ENCODE results near the gene HNRNPA0.

Gene HNRNPA0

DNA sequence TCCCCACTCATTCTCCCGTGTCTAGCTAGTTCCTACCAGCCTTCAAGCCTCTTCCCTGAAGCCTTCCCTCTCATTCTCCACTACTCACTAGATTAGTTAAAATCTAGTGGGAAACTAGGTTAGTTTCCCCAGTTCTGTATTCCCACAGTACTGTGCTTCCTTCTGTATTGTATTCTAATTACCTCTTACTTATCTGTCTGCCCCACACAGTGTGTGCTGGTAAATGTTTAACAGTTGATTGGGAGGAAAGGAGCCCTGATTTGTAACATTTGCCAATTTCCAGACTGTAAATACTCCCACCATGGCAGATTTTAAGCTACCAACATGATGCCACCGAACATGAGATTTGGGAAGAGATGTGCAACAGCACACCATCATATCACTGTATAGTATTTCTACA lies 26.5 kb downstream of the HNRNPA0 start:
- no peak for DNase-seq (ENCODE audit: low read depth in 2 of 2)

DNA sequence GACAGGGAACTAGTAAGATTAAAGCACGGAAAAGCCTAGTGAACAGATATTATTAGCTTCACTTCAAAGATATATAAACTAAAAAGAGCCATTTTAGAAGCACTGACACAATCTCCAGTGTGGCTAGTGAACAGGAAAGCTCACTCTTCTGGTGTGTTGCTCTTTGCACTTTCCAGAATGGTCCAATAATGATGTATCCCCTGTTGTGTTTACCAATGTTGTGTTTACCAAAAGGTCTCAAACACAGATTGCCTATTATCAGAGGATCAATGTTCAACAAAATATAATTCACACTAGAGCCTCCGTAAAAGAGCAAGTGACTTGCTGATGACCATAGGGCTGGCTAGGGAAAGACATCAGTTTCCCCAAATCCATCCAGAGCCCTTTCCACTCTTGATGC lies 29.9 kb downstream of the HNRNPA0 start:
- no peak for DNase-seq (ENCODE audit: low read depth in 2 of 2)

GRCh38 chr5:137718611-137719010 lies 35.6 kb downstream of the HNRNPA0 start:
- no peak for DNase-seq (ENCODE audit: low read depth in 2 of 2)

GRCh38 chr5:137716337-137716736 lies 37.8 kb downstream of the HNRNPA0 start:
- no peak for DNase-seq (ENCODE audit: low read depth in 2 of 2)

DNA sequence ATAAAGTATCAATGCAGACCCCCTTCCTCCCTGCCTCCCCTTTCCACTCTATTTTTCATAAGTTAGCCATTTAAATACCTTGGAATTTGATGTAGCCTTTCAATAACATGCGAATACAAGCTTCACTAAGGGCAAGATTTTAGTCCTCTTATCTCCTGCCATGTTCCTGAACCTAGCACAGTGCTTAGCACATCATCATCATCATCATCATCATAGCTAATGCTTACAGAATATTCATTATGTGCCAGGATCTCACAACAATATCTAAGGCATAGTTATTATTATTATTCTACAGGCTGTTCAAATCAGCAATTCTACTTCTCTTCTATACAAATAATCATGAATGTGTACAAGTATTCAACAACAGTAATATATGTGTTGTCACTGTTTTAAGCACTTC lies 38.7 kb downstream of the HNRNPA0 start:
- no peak for DNase-seq (ENCODE audit: low read depth in 2 of 2)

GRCh38 chr5:137714946-137715345 lies 39.2 kb downstream of the HNRNPA0 start:
- DNase-seq (ENCODE audit: low read depth in 2 of 2): no peak

DNA sequence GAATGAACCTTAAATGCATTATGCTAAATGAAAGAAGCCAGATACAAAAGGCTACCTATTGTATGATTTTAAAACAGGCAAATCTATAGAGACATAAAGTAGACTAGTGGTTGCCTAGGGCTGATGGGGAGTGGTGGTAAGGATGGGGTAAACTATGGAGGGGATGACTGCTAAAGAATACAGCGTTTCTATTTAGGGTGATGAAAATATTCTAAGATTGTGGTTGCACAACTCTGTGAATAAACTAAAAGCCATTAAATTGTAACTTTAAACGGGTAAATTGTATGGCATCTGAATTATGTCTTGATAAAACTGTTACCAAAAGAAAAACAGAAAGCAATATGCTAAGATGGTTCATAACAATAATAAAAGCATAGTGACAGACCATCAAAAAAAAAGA lies 39.7 kb downstream of the HNRNPA0 start:
- no peak for DNase-seq (ENCODE audit: low read depth in 2 of 2)

GRCh38 chr5:137712139-137712667 lies 42.0 kb downstream of the HNRNPA0 start:
- DNase-seq (ENCODE audit: low read depth in 2 of 2): no peak

DNA sequence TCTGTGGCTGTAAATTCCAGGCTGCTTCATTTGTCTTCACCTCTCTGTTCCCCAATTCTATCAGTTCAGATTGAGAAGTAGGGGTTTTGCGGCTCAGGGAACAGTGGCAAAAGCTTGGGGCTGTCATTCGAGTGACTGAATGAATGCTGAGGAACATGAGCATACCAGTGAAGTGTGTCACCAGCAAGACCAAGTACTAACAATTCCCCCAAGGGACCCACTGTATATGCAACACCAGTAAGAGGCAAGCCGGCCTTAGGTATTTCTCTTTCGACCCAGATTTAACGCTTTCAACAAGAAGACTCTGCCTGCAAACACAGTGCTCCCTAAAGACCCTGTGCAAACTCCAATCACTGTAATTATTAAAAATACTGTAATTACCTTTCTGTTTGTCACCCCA lies 44.1 kb downstream of the HNRNPA0 start:
- DNase-seq (ENCODE audit: low read depth in 2 of 2): no peak

DNA sequence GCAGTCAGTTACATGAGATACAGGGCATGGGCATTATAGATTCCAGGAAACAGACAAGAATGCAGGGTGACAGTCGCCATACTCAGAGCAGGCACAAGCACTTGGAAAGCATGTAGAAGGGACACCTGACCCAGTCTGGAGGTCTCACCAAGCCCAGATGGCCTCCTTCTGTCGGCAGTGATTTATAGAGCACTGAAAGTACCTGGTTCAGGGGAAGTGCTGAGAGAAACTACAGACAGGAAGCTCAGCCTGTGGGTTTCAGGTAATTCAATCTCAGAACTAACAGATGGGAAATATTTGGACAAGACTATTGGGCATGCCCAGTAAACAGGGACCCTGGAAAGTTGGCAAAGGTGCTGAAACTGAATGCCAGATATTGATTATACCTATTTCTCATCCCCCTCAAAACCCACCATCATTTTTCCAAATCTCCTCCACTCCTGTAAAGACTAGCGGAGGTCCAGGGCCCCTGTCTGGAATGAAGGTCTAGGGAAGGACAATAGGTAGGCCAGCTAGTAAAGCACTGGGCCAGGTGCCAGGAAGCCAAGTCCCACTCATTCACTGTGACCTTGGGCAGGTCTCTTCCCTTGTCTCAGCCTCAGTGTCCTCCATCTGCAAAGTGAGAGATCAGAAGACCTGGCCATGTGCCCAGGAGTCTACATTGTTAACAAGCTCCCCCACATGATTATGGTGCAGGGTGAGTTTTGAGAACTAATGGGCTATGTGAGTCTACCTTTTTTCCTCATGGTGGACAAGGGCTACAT lies 45.2 kb downstream of the HNRNPA0 start:
- no peak for DNase-seq (ENCODE audit: low read depth in 2 of 2)

GRCh38 chr5:137708062-137708461 lies 46.1 kb downstream of the HNRNPA0 start:
- no peak for DNase-seq (ENCODE audit: low read depth in 2 of 2)

GRCh38 chr5:137706841-137707240 lies 47.3 kb downstream of the HNRNPA0 start:
- DNase-seq (ENCODE audit: low read depth in 2 of 2): no peak

GRCh38 chr5:137705106-137705505 lies 49.1 kb downstream of the HNRNPA0 start:
- DNase-seq (ENCODE audit: low read depth in 2 of 2): no peak

DNA sequence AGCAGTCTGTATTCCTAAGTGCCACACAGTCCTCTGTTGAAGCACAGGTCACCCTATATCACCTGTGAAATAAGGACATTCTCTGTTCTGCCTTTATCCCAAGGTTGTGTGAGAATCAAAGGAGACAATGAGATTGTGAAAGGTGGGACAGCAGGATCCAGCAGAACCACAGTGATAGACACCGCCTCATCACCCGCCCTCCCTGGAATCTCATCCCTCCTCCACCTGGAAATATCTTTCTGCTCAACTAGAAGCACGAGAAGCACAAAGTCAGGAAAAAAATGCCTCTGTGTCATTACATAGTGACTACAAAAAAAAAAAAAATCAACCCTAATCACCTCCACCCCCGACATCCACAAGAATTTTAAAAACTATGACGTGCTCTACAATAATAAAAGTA lies 50.6 kb downstream of the HNRNPA0 start:
- no peak for DNase-seq (ENCODE audit: low read depth in 2 of 2)

- no peak for DNase-seq (ENCODE audit: low read depth in 2 of 2)
Measured at GRCh38 chr5:137700282-137700680, 53.9 kb downstream of the HNRNPA0 start.

- DNase-seq (ENCODE audit: low read depth in 2 of 2): no peak
Measured at GRCh38 chr5:137699336-137700281, 54.6 kb downstream of the HNRNPA0 start.

DNA sequence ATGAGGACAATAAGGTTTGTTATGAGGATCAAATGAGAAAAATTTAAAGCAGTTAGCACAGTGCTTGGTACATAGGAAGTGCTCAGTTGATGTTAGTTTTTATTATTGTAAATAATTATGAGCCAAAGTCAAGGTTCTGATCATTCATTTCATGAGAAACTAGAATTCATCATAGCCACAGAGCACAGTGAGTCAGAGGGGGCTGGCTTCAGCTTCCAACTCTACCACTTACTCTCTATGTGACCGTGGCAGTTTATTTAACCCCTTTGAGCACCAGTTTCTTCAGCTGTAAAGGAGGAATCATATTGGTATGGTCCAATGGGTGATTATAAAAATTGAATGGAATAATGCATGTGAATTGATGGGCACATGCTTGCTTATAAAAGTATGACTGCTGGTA lies 57.7 kb downstream of the HNRNPA0 start:
- DNase-seq (ENCODE audit: low read depth in 2 of 2): no peak

GRCh38 chr5:137695651-137696428 lies 58.3 kb downstream of the HNRNPA0 start:
- DNase-seq (ENCODE audit: low read depth in 2 of 2): no peak
